ENCODE results near the gene SPOP. TPM values are rescaled to one million over a fixed set of nuclear protein-coding genes. Genes with fewer than 3 reads are reported as not detected.
A peak's percentile ranks its signal among the peaks of the same experiment; 100 is the strongest.
"Not testable (repeated sequence)": the region's sequence is repeated elsewhere in the genome, so short reads cannot be mapped to it uniquely, and the experiment has no call there.

The SPOP gene
- total RNA-seq, 2 experiments from 2014 or later: 49.5 to 52.0 TPM

DNA sequence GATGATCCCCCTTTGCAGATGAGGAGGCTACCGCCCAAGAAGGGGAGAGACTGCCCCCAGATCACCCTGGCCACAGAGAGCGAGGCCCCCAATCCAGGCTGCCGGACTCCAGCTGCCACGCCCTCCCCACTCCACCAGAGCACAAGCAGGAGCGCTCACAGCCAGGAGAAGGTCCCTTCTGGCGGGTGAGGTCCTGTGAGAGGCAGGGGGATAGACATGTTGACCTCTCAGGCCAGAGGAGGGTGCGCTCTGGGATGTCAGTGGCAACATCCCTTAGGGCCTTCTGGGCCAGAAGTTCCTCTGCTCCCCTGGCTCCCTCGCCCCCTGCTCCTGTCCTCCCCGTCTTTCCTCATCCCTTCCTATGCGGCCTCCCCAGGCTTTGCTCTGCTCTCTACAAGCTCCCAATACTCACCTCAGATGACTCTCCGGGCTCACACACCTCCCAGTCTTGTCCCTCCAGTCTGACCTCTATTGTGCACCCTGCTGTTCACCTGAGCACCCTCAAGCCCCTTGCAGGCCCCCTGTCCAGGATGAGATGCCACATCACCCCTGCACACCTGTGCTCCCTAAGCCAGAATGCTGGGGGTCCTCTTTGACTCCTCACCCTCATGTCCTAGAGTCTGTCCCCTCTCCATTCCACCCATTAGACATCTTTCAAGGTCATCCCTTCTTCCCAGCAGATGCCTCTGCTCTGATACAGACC, 107.2 kb downstream of the SPOP start:
- Mint-ChIP-seq H3K27me3 (ENCODE audit: low read depth) (peaks cover 40% of the 10 kb centered on the region), H3K9me3 (ENCODE audit: insufficient read depth) (no peaks in the 10 kb centered on the region), H3K4me1 (ENCODE audit: low read depth) (peaks cover 34% of the 10 kb centered on the region), H3K27ac (peak overlapping the region; percentile 6), H3K4me3 (peak overlapping the region; percentile 90), H3K36me3 (ENCODE audit: low read depth) (no peaks in the 10 kb centered on the region)
- DNase-seq (no peak), ATAC-seq (no peak)
- POLR2A ChIA-PET: interaction anchor here (0.6 to 2.9 kb wide), 7 partner anchors 68 to 178 kb away, joined by 3 to 15 read pairs (median 3); partner anchors contain the start of gene SLC35B1
- CTCF ChIA-PET: interaction anchor here (0.6 to 16.6 kb wide), 43 partner anchors 9 to 427 kb away, joined by 3 to 514 read pairs (median 3); partner anchors contain the start of genes PHB1, SLC35B1, SPOP and TAC4

DNA sequence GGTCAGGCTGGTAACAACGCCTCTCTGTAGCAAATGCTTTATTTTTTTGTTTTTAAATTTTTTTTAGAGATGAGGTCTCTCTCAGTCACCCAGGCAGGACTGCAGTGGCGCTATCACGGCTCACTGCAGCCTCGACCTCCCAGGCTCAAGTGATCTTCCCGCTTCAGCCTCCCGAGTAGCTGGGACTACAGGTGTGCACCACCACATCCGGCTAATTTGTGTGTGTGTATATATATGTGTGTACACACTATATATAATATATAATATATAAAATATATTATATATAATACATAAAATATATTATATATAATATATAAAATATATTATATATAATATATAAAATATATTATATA, 109.2 kb downstream of the SPOP start:
- H3K9me3 Mint-ChIP-seq (ENCODE audit: insufficient read depth); DNase-seq; H3K27ac Mint-ChIP-seq; H3K36me3 Mint-ChIP-seq (ENCODE audit: low read depth); ATAC-seq: not testable (repeated sequence)
- ChIA-PET CTCF (interaction anchor here (1.0 to 16.6 kb wide), 5 partner anchors 34 to 429 kb away, joined by 3 to 514 read pairs (median 15); partner anchors contain the start of gene SLC35B1), POLR2A (interaction anchor here (2.0 kb wide), 1 partner anchor 139 kb away, joined by 5 read pairs; the partner anchor contains the start of gene SLC35B1)
- H3K4me3 Mint-ChIP-seq: peak overlapping the region; percentile 56
- H3K4me1 Mint-ChIP-seq (ENCODE audit: low read depth): peaks cover 35% of the 10 kb centered on the region
- H3K27me3 Mint-ChIP-seq (ENCODE audit: low read depth): peaks cover 33% of the 10 kb centered on the region

DNA sequence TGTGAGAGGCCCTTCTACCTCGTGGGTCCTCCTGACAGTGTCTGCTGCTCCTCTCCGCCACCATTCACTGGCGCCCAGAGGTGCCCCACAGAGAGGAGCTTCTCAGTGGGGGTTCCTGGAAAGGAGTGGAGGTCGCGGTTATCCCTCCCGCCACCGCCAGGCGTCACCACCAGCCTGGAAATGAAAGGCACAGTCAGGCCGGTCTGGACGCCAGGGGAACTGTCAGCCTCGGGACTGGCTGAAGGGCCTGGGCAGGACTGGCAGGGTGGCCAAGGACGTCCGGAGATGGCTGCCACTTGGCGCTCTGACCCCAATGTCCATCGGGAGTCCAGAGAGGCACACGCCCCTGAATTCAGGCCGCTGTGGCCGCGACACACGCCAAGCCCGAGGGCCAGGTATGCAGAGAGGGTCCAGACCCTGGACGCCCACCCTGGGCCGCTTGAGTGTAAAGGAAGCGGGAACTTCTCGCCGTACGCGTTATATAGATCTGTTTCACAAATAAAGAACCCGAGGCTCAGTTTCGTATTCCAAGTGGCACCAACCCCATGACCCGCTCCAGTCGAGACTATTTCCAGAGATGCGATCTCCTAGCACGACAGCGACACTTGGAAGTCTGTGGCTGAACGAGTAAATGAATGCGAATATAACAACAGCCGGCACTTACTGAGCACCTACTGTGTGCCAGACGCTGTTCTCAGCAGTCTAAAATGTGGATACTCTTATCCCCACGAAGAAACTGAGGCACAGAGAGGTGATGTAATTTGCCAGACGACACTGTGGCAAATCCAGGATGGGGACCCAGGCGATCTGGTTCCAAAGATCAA, 109.8 kb downstream of the SPOP start:
- DNase-seq (peak; percentile 88), ATAC-seq (peak; percentile 50)
- Mint-ChIP-seq H3K4me3 (peak overlapping the region; percentile 56), H3K36me3 (ENCODE audit: low read depth) (no peaks in the 10 kb centered on the region), H3K4me1 (ENCODE audit: low read depth) (peaks cover 35% of the 10 kb centered on the region), H3K27me3 (ENCODE audit: low read depth) (peaks cover 30% of the 10 kb centered on the region), H3K27ac (no peak overlapping the region), H3K9me3 (ENCODE audit: insufficient read depth) (no peaks in the 10 kb centered on the region)
- CTCF ChIA-PET: interaction anchor here (0.6 to 16.6 kb wide), 24 partner anchors 9 to 429 kb away, joined by 3 to 514 read pairs (median 5); partner anchors contain the start of gene SLC35B1
- POLR2A ChIA-PET: interaction anchor here (0.6 to 1.0 kb wide), 5 partner anchors 9 to 430 kb away, joined by 3 to 4 read pairs (median 3); partner anchors contain the start of gene SLC35B1

DNA sequence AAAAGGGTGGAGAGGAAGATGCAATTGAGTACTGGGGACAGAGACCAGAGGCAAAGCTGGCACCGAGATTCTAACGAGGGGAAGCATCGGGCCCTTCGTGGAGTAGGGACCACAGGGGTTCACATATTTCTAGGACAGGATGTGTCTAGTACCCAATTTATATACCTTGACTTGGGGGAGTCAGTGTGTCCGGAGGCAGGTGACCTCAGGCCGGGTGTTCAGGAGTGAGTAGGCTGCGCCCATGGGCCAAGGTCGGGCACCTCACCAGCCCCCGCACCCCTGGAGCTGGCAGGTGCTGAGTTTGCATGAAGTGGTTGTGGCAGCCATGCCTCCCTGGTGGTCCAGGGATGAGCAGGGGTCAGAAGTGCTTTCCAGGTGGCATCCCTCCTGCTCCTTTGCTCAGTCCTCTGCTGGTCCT, 110.8 kb downstream of the SPOP start:
- ChIA-PET POLR2A (interaction anchor here (0.6 to 1.0 kb wide), 5 partner anchors 10 to 431 kb away, joined by 3 to 4 read pairs (median 3); partner anchors contain the start of gene SLC35B1), CTCF (interaction anchor here (0.6 to 5.4 kb wide), 23 partner anchors 8 to 430 kb away, joined by 3 to 62 read pairs (median 5); partner anchors contain the start of gene SLC35B1)
- peaks cover 35% of the 10 kb centered on the region for H3K4me1 Mint-ChIP-seq (ENCODE audit: low read depth)
- no peak overlapping the region for H3K27ac Mint-ChIP-seq
- DNase-seq (no peak), ATAC-seq (no peak)
- H3K4me3 Mint-ChIP-seq: no peak overlapping the region
- H3K9me3 Mint-ChIP-seq (ENCODE audit: insufficient read depth): no peaks in the 10 kb centered on the region
- H3K27me3 Mint-ChIP-seq (ENCODE audit: low read depth): peaks cover 25% of the 10 kb centered on the region
- H3K36me3 Mint-ChIP-seq (ENCODE audit: low read depth): no peaks in the 10 kb centered on the region

DNA sequence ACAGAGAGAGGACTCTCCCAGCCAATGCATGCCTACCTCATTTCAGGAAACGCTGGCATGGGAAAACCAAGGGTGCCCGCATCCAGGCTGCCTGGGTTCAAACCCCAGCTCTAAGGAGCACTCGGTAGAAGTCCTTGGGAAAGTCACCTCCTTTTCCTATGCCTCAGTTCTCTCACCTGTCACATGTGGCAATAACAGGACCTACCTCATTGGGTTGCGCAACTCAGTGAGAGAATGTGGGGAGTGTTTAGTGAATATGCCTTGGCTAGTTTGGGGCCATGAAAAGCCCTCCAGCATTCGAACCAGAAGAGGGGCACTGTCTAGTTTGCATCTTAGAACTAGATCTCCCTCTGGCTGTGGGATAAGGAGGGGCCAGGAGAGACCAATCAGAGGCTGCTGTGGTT, 111.2 kb downstream of the SPOP start:
- Mint-ChIP-seq H3K9me3 (ENCODE audit: insufficient read depth) (no peaks in the 10 kb centered on the region), H3K36me3 (ENCODE audit: low read depth) (no peaks in the 10 kb centered on the region), H3K27ac (no peak overlapping the region), H3K4me3 (no peak overlapping the region), H3K27me3 (ENCODE audit: low read depth) (peaks cover 22% of the 10 kb centered on the region), H3K4me1 (ENCODE audit: low read depth) (peaks cover 35% of the 10 kb centered on the region)
- no peak for ATAC-seq
- CTCF ChIA-PET: interaction anchor here (1.0 to 4.5 kb wide), 6 partner anchors 8 to 431 kb away, joined by 3 to 62 read pairs (median 5); no protein-coding TSS in a partner anchor
- POLR2A ChIA-PET: no interaction called here
- DNase-seq: no peak

DNA sequence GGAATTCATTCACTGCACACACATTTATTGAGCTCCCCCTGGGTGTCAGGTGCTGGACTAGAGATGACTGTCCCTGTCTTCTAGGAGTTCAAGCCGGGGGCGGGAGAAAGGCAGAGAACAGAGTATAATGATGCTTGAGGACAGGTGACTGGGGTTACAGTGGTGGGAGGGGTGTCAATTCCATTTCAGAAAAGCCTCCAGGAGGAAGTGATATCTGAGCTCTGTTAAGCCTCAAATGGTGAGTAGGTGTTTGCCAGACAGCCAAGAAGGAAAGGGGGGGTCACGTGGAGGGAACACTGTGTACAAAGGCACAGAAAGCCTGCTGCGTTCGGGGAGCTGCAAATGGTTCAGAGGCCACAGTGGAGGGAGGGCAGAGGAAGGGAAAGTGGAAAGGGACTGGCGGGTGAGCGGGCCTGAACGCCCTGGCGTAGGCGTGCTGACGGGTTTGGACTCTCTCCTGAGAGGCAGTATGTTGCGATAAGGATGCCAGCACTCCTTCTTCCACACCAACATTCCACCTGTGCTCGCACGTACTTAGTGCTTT, 111.9 kb downstream of the SPOP start:
- POLR2A ChIA-PET: no interaction called here
- Mint-ChIP-seq H3K27ac (no peak overlapping the region), H3K27me3 (ENCODE audit: low read depth) (peaks cover 16% of the 10 kb centered on the region), H3K4me3 (no peak overlapping the region), H3K4me1 (ENCODE audit: low read depth) (peaks cover 28% of the 10 kb centered on the region), H3K9me3 (ENCODE audit: insufficient read depth) (no peaks in the 10 kb centered on the region), H3K36me3 (ENCODE audit: low read depth) (no peaks in the 10 kb centered on the region)
- ATAC-seq (no peak), DNase-seq (peak; percentile 31)
- CTCF ChIA-PET: interaction anchor here (0.9 to 4.5 kb wide), 7 partner anchors 9 to 432 kb away, joined by 3 to 62 read pairs (median 5); no protein-coding TSS in a partner anchor

DNA sequence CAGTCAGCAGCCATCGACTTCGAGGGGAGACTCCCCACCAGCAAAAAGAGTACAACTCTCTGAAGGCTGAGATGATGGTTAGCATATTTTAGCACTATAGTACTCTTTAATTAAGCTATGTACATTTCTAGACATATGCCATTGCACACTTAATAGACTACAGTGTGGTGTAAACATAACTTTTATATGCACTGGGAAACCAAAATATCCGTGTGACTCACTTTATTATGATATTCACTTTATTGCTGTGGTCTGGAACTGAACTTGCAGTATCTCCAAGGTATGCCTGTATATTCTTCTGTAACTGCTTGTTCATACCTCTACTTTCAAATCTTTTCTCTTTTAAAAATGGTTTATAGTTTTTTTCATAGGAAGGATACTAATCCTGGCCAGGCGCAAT, 113.3 kb downstream of the SPOP start:
- no peaks in the 10 kb centered on the region for H3K9me3 Mint-ChIP-seq (ENCODE audit: insufficient read depth)
- no peak for DNase-seq
- no peak overlapping the region for H3K4me3 Mint-ChIP-seq
- H3K4me1 Mint-ChIP-seq (ENCODE audit: low read depth): peaks cover 19% of the 10 kb centered on the region
- H3K36me3 Mint-ChIP-seq (ENCODE audit: low read depth): no peaks in the 10 kb centered on the region
- ATAC-seq: no peak
- POLR2A ChIA-PET: no interaction called here
- no peak overlapping the region for H3K27ac Mint-ChIP-seq
- peaks cover 15% of the 10 kb centered on the region for H3K27me3 Mint-ChIP-seq (ENCODE audit: low read depth)
- CTCF ChIA-PET: interaction anchor here (2.1 to 4.5 kb wide), 2 partner anchors 9 to 287 kb away, joined by 8 to 62 read pairs; no protein-coding TSS in a partner anchor

DNA sequence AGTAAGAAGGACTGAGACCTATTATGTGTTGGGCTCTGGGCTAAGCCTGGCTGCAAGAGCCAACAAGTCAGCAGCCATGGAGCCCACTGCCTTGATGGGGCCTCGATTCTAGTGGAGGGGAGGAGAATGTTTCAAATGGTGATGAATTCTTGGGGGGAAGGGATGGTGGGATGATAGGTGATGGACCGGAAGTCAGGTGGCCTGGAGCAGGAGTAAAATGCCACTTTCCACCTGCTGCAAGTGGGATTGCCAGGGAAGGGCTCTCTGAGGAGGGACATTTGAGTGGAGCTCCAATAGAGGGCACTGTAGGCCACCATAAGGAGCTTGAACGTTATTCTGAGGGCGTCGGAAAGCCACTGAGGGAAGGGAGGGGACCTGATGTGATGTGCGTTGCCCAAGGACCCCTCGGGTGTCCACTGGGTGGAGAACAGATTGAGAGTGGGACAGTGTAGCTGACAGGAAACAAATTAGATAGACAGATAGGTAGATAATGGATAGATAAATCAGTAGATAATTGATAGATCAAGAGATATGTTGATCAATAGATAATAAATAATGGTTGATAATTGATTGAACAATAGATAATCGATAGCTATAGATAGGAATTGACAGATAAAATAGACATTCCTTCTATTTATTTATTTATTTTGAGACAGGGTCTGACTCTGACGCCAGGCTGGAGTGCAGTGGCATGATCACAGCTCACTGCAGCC, 120.4 kb downstream of the SPOP start:
- ChIA-PET POLR2A (no interaction called here), CTCF (interaction anchor here (0.5 to 5.0 kb wide), 64 partner anchors 9 to 537 kb away, joined by 3 to 103 read pairs (median 4); partner anchors contain the start of genes NGFR, NXPH3, PDK2 and PHB1)
- H3K9me3 Mint-ChIP-seq (ENCODE audit: insufficient read depth): no peaks in the 10 kb centered on the region
- H3K36me3 Mint-ChIP-seq (ENCODE audit: low read depth): no peaks in the 10 kb centered on the region
- DNase-seq: peak; percentile 56
- no peak overlapping the region for H3K27ac Mint-ChIP-seq
- H3K4me1 Mint-ChIP-seq (ENCODE audit: low read depth): peaks cover 11% of the 10 kb centered on the region
- ATAC-seq: peak; percentile 37
- H3K27me3 Mint-ChIP-seq (ENCODE audit: low read depth): peaks cover 18% of the 10 kb centered on the region
- H3K4me3 Mint-ChIP-seq: no peak overlapping the region

DNA sequence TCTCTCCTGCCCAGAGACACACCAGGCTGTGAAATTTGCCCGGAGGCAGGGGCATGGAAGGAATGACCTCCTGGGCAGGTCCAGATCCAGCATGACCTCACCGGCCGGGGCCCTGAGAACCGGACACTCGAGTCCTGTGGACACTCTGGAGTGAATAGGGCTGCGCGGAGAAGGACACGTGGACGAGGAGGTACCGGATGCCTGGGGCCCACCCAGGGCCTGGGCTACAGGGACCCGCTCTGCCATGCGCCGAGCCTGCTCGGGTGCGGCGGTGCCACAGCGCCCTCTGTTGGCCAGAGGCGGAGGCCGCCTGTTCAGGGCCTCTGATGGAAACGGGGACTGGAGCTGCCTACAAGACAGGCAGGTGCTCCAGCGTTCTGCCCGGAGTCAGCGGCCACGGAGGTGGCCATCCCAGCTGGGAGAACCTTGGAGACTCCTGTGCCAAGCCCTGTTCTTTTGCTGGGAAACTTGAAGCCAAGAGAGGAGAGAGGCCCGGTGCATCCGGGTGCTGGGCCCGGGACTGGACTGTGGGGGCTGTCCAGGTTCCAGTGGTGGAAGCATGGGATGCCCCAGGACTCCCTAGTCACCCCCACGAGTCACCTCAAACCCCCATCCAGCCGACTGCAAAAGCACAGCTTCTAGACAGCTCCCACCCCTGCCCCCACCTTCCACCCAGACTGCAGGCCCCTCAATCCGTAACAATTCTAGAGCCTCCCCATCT, 121.5 kb downstream of the SPOP start:
- CTCF ChIA-PET: interaction anchor here (0.6 to 5.0 kb wide), 73 partner anchors 10 to 538 kb away, joined by 3 to 103 read pairs (median 4); partner anchors contain the start of genes NGFR, NXPH3, PDK2 and PHB1
- Mint-ChIP-seq H3K36me3 (ENCODE audit: low read depth) (no peaks in the 10 kb centered on the region), H3K4me1 (ENCODE audit: low read depth) (peaks cover 11% of the 10 kb centered on the region), H3K4me3 (no peak overlapping the region), H3K27me3 (ENCODE audit: low read depth) (peaks cover 15% of the 10 kb centered on the region), H3K9me3 (ENCODE audit: insufficient read depth) (no peaks in the 10 kb centered on the region), H3K27ac (no peak overlapping the region)
- DNase-seq (peak; percentile 88), ATAC-seq (peak; percentile 96)
- POLR2A ChIA-PET: interaction anchor here (0.6 kb wide), 1 partner anchor 122 kb away, joined by 3 read pairs; the partner anchor contains the start of gene SPOP

DNA sequence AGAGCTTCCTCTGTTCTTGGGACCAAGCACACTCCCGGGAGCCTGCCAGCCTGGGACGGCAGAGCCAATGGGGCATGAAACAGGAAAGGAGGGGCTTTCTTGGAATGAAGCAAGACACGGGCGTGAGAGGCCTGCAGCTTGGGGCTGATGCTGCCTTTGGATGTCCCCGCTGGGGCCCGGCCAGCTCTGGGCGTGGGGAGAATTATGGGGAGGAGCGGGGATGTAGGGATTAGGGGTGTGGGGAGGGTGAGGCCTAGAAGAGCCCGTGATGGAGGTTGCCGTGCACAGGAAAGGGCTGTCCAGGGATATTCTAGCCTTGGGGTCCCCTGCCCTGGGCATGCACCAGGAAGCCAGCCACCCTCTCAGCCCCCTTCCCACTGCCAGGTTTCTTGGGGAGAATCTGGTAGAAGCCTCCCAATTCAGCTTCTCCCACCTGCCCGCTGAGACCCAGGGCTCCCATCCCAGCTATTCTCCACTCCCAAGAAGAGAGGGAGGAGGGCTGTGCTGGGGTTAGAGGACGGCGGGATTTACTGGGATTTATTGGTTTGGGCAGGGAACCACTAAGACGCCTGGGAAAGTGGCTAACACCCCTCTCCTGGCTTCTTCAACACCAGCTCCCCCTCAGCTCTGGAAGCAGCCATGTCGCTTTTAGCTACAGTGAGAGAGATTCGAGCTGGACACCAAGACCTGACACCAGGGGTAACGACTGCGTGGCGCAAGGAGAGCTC, 122.2 kb downstream of the SPOP start:
- Mint-ChIP-seq H3K27me3 (ENCODE audit: low read depth) (peaks cover 15% of the 10 kb centered on the region), H3K4me1 (ENCODE audit: low read depth) (peaks cover 11% of the 10 kb centered on the region), H3K27ac (no peak overlapping the region), H3K36me3 (ENCODE audit: low read depth) (no peaks in the 10 kb centered on the region), H3K4me3 (no peak overlapping the region), H3K9me3 (ENCODE audit: insufficient read depth) (no peaks in the 10 kb centered on the region)
- ChIA-PET CTCF (interaction anchor here (0.6 to 5.0 kb wide), 45 partner anchors 10 to 539 kb away, joined by 3 to 103 read pairs (median 6); partner anchors contain the start of genes NGFR, PDK2, PHB1 and SLC35B1), POLR2A (interaction anchor here (0.6 kb wide), 1 partner anchor 122 kb away, joined by 3 read pairs; the partner anchor contains the start of gene SPOP)
- no peak for ATAC-seq
- DNase-seq: no peak
